Embryonic facial prominence (tissue), 1 donor: ENCODE data around the gene P2RY14.
A peak's percentile ranks its signal among the peaks of the same experiment; 100 is the strongest.
"Not testable (repeated sequence)": the region's sequence is repeated elsewhere in the genome, so short reads cannot be mapped to it uniquely, and the experiment has no call there.

Experiments
- DNase-seq: peaks from one replicate; pipeline ENCODE4 v3.0.0-alpha.2; 2016; ENCODE audit errors: extremely low spot score

The P2RY14 gene

DNA sequence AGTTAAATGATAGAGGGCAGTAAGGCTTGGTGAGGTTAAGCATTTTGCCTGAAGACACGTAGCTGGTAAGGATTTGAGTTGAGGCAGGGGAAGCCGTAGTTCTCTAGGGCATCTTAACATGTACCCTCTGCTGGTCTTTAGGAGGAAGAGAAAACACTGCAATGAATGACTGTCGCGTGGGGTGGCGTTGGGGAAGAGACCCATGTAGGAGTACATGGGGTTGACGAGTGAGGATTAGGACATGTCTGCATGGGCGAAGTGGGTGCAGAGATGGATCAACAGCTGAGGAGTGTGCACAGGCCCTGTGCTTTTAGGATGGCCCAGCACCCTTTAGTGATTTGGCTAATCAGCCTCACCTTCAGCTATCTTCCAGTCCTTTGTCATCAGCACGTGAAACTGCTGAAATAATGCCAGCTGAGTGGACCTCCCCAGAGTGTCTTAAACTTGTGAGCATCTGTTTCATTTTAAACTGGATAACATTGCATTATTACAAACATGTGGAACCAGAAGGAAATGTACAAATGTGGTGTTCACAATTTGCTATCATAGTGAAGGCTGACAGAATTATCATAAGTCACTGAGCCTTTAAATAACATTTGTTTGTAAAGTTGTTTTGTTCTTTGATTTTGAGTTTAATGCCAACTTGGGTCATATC is 15.3 kb downstream of the P2RY14 start:
- peak; percentile 20 for DNase-seq

DNA sequence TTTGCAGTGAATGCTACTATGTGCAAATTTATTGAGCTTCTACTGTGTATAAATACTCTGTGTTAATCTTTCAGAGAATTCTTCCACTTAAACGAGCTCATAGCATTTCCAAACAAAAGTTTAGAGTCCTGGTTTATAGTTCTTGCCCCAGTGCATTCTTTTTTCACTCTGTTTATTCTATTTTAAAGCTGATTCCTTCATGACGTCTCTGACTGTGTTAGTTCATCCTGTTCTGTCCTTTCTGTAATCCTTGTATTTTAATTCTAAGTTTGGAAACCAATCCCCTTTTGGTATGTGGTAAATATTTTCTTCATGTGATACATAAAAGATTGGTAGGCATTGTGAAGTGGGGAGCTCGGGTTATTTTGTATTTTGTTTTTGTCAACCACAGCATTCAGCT is 18.7 kb downstream of the P2RY14 start:
- DNase-seq: no peak

DNA sequence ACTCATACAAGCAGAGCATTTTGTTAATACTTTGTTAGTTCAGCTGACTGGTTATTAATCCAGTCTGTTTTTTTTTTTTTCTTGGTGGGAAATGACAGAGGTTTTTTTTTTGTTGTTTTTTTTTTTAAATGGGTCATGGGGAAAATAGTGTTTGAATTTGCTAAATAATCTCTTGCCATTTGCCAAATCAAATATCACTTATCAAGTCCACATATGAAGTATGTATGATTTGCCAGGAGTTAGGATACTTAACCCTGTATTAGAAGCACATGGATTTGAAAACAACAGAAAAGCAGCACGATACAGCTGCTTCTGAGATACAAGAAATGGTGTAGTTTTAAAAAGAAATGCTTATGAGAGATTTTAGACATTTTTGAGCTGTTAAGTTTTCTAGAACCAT is 21.6 kb downstream of the P2RY14 start:
- DNase-seq: no peak

DNA sequence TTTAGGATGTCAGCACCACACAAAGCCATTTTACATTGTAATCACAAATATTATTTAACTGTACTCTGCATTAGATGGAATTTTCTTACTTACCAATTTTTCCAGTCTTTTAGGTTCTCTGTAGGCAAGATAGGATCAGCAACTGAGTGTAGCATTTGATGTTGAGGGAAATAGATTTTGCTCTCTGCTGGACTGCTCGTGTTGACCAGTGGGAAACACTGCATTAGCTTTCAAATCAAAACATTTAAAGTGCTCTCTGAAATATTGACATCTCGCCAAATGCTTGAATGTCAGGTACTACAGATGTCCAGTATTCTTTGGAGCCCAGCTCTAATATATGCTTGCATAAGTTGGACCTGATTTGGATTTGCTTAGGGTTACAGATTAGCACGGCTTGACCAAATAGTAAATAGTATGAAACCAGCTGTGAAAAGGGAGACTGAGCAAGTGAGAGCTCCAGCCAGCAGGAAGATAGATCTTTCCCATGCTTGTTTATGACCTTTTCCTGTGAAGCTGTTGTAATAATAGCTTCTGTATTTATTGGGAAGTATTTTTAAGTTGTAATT is 29.5 kb downstream of the P2RY14 start:
- DNase-seq: no peak

DNA sequence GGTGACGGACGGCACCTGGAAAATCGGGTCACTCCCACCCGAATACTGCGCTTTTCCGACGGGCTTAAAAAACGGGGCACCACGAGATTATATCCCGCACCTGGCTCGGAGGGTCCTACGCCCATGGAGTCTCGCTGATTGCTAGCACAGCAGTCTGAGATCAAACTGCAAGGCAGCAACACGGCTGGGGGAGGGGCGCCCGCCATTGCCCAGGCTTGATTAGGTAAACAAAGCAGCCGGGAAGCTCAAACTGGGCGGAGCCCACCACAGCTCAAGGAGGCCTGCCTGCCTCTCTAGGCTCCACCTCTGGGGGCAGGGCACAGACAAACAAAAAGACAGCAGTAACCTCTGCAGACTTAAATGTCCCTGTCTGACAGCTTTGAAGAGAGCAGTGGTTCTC is 36.3 kb downstream of the P2RY14 start:
- DNase-seq: not testable (repeated sequence)

DNA sequence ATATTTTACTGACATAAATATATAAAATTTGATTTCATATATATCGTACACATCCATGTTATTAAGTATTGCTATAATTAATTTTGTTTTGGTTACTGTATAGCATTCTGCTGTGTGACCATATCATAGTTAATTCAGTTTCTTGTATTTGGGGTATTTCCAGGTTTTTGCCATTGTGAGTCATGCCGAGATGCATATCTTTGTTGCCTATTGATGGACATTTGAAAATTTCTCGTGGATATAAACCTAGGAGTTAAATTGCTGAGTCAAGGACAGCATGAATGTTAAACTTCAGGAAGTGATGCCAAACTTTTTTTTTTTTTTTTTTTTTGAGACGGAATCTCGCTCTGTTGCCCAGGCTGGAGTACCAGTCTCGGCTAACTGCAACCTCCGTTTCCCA is 41.6 kb downstream of the P2RY14 start:
- DNase-seq: no peak

DNA sequence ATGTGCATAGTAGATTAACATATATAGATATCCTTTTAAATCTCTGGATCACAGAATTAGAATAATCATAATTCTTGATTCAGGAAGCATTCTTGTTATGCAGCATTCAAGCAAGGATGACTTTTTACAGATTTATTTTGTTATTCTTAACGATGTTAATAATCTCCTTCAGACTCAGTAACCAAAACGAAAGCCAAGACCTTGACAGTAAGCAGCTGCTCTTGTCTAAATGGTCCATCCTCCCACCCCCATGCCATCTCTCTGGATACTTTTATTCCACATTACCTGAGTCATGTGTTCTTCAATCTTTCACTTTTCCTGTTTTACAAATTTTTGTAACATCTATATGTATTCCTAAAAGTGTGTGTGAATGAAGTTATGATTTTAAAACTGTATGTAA is 42.0 kb downstream of the P2RY14 start:
- DNase-seq: no peak

DNA sequence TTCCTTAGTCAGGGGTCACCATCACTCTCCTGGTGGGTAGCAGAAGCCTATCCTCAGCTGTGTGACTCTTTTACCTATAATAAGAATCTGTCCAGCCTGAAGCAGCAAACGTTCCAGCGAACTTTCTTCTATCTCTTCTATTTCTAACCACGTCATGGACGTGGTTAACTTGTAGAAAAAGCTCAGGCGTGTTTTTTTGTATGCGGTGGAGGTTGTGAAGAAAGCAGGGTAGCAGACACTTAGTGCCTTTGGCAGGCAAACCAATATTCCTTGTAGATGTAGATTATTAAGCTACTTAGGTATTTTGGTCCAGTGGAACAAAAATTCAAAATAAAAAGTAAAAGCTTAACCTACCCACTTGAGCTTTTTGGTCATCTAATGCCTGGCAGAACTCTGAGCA is 43.5 kb downstream of the P2RY14 start:
- no peak for DNase-seq

DNA sequence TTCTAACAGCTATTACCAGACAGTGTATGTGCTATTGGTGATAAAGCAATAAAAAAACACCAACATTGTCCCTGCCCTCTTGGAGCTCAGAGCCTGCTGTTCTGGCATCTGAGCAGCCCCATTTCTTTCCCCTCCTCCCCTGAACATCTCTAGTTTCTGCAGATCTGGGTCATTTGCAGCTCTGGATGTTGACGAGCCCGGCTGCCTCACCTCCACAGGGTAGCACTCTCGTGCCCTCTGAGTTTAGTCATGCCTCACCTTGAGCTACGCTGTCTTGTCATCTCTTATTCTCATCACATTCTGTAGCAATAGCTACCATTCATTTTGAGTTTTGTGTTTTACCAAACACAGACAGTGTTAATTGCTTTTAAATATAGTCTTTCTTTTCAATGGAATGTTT is 45.4 kb downstream of the P2RY14 start:
- no peak for DNase-seq

DNA sequence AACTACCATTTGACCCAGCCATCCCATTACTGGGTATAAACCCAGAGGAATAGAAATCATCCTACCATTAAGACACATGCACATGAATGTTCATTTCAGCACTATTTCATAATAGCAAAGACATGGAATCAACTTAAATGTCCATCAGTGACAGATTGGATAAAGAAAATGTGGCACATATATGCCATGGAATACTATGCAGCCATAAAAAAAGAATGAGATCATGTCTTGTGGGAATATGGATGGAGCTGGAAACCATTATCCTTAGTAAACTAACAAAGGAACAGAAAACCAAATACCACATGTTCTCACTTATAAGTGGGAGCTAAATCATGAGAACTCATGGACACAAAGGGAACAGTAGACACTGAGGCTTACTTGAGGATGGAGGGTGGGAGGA is 45.9 kb downstream of the P2RY14 start:
- not testable (repeated sequence) for DNase-seq

DNA sequence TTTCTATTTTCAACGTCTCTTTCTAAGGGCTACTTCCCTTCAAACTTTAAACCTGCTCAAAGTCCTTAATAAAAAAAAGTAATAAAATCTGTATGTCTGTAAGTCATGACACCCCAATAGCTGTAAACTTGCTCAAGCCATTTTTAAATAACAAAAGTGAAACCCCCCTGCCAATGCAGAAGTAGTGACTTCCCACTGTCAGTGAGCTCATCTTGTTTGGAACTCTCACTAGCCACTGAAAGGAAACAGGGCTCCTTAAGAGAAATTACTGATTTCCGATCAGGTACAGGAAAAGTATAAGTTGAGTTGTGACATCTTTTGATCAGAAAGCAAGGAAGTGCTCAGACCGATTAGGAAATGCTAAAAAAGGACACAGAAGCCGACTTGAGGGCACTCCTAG is 47.7 kb downstream of the P2RY14 start:
- DNase-seq: no peak

DNA sequence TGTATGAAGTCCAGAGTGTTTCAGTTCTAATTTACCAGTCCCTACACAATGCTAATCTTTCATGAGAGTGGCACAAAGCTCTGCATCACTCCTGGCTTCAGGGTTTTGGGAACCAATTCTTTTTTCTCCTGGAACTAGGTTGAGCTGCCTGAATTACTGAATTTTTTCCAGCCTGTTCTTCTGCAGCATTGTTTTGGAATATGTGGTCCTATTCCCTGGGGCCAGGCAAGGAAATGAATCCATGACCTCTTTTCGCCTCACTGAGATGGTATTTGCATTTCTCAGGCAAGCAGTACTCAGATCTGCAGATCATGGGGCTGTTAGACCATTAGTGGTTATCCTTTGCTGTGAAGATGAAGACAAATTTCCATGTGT is 49.7 kb downstream of the P2RY14 start:
- DNase-seq: no peak

DNA sequence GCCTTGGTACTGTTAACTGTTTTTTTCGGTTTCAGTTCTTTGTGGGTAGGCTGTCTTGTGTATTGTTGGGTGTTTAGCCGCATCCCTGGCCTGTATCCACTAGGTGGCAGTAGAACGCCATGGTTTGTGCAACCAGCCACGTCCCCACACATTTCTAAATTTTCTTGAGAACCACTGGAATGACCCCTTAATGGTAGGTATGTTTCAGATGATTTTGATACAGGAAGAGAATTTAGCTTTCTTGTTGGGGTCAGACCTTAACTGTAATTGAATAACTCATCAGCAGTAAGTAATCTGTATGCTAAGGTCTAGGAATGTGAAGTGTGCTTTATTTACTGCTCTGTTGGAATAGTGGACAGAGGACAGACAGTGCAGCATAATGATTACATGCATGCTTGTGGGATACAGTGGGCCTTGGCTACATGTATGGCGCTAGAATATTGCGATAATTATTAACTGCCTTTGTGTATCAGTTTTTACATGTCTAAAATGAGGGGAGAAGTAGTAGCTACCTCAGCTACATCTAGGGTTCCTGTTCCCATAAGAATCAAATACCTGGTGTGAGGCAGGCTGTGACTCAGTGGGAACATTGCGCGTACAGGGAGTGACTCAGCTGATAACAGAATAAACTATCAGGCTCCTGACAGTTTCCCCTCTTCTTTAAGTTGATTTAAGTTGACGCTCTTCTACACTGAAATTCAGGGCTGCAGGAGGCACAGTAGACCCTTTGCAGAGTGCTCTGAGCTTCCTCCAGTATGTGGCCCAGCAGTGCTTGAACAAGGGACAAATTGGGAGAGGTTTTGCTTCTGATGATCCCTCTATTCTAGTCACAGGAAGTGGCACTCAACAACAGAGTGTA is 50.3 kb downstream of the P2RY14 start:
- peak; percentile 46 for DNase-seq

DNA sequence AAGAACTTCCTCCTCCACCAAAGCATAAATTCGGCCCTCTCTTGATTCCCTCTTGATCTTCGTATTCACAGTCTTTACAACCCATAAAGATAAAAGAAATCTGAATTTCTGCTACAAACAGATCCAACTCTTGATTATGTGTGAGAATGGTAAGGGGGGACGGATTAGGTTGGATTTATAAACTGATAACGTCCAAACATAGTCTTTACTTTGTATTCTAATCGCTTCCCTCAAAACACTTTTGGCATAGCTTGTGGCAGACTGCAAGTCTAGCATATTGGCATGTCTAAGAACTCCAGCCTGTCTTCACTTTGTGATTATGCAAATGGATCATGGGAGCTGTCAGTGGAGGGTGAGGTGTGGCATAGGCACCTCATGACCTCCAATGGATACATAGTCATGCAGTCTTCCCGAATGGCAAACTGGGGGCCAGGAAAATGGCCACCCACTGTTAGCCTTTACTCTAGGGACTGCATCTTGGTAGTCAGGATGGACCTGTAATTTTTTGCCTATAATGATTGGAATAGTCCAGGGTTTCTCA is 51.0 kb downstream of the P2RY14 start:
- DNase-seq: no peak

DNA sequence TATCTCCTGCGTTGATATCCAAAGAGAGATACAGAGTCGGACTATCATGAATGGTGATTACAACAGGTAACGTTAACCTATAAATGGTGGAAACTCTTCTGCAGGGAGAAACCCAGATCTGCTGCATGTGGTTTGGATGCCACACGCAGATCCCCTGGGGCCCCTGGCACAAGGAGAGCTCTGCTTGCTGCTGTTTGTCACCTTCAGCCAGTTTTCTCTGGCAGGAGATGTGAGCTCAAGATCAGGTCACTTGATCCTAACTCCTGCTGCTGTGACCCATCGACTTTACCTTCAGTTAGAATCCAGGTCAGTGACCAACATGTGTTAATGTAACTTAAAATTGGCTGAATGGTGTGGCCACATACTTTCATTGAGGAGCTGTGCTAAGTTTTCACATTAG is 51.5 kb downstream of the P2RY14 start:
- DNase-seq: no peak

DNA sequence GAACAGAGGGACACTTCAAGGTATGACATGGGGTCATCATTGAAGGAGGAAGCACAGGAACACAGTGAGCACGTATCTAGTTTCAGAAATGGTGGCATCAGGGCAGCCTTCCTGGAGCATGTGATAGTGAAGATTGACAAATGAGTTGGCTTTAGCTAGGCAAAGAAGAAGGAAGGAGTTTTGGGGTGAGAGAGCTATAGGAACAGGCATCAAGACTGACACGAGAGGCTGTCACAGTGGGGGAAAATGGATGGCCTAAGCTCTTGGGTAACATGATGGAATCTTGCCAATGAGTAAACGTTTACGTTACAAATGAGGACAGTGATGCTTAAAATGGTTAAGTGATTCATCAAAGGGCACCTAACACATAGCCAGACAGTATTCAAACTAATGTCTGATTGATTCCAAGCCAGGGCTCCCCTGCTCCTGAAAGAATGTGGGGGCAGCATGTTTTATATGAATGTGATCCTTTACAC is 52.2 kb downstream of the P2RY14 start:
- no peak for DNase-seq

DNA sequence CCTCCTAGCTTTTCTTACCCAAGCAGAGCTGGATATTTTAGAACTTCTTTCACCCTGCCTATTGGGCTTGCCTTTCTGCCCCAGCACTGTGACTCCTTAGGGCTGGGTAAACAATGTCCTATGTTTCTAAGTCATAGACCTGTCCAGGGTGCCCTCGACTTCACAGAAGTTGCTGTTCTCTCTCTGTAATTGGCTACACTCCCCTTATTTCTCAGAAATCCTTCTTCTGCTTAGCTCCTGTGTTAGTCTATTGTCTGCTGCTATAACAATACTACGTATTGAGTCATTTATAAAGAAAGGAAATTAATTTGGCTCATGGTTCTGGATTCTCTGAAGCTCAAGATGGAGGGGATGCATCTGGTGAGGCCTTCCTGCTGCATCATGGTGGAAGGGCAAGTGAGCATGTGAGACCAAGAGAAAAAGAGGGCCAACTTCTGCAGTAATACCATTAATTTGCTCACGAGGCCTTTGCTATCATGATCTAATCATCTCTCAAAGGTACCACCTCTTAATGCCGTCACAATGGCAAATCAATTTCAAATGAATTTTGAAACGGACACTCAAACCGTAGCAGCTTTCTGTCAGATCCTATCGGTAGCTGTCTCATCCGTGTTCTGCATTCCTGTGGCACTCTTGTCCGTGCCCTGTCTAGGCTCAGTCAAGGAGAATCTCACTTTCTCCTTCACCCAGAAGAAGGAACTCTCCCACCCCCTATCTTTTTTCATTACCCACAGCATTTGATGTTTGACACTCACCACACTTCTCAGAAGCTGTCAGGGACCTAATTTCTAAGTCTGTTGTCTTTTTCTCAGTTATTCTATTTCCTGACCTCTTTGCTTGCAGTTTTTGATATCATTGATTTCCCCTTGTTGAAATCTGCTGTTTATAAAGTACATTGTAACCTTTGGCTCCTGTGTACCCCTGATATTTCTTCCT is 53.0 kb downstream of the P2RY14 start:
- no peak for DNase-seq

DNA sequence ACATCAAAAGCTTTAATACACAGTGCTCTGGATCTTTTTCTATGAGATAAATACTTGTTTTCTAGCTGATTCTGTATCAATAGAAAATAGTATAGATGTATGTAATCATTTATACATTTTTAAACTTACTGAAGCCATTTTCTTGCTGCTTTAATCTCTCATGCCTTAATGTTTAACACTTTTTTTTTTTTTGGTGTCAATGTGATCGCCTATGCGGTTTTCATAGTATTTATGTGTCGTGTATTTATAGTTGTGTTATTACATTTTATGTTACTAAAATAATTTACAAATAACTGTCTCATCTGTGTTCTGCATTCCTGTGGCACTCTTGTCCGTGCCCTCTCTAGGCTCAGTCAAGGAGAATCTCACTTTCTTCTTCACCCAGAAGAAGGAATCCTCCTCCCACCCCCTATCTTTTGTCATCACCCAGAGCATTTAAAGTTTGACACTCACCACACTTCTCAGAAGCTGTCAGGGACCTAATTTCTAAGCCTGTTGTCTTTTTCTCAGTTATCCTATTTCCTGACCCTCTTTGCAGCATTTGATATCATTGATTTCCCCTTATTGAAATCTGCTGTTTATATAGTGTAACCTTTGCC is 54.0 kb downstream of the P2RY14 start:
- no peak for DNase-seq

DNA sequence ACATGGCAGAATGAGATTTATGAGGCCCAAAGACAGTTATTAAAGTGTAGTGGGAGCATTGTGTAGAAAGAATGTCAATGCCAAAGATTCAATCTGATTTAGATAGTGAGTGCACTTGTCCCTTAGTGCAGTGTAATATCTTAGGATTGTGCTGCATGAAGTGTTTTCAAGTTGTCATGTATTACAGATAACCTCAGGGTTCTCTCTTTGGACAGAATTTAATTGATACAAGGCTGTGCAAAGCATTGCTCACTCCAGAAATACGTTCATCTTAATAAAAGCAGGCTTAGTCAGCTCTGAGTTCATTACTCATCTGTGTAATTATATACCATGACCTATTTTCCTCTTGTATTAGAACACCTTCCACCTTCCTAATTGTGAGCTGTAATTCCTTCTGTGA is 59.3 kb downstream of the P2RY14 start:
- no peak for DNase-seq

DNA sequence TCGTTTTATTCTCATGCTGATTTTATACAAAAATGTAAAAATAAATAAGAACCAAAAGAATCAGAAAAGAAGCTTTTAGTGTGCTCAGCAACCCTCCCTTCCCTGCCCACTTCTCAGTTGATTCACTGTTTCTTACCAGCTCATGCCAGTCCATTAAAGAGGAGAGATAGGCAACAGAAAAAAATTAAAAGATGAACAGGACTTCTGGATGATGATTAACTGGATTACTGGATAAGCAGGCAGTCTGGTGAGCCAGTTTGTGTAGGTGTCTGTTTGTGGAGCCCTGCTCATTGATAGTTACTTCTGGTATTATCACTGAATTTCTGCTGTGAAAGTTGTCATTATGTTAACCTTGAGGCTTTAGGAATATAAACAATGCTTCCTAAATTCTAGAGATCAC is 60.2 kb downstream of the P2RY14 start:
- DNase-seq: no peak
